Spinal cord (tissue), 10 donors: Measurements from ENCODE around the gene ARAP1. TPM values are rescaled to one million over a fixed set of nuclear protein-coding genes. Genes with fewer than 3 reads are reported as not detected.

Experiments used
- DNase-seq, 6 donors: peaks; one replicate each; pipeline versions ENCODE4 v3.0.0 to v3.0.0-alpha.2; 2013 to 2015; ENCODE audit warnings: low spot score in 6 of 6, low read depth in 4 of 6
- H3K27ac ChIP-seq: one replicate; pipeline ENCODE4 v1.5.1; 2013; ENCODE audit warnings: low read depth, low read length, control low read depth
- H3K27me3 ChIP-seq: one replicate; pipeline ENCODE4 v1.6.1; 2013; ENCODE audit warnings: low read length; ENCODE audit not compliant: control insufficient read depth, insufficient read depth
- H3K36me3 ChIP-seq: one replicate; pipeline ENCODE4 v1.6.1; 2013; ENCODE audit warnings: low read length; ENCODE audit not compliant: control insufficient read depth, insufficient read depth
- H3K4me1 ChIP-seq: one replicate; pipeline ENCODE4 v1.6.1; 2013; ENCODE audit warnings: low read length; ENCODE audit not compliant: control insufficient read depth, insufficient read depth
- H3K4me3 ChIP-seq: one replicate; pipeline ENCODE4 v1.5.1; 2013; ENCODE audit warnings: low read depth, low read length, control low read depth
- H3K9me3 ChIP-seq: one replicate; pipeline ENCODE4 v1.6.1; 2013; ENCODE audit warnings: low read length; ENCODE audit not compliant: control insufficient read depth, insufficient read depth
- WGBS: methylation state at CpG from one replicate; pipeline ENCODE4 v1.1.5; 2013; ENCODE audit warnings: missing lambda C conversion rate; ENCODE audit not compliant: insufficient coverage; 5-methylcytosine and 5-hydroxymethylcytosine counted together
- polyA plus RNA-seq, 2 donors: library from polyadenylated mRNA; unstranded; fragments of 120-200 nt; gene quantifications; one replicate each; pipeline ENCODE4 v1.2.1, GENCODE V29; 2013; ENCODE audit not compliant: insufficient read length in 2 of 2
- total RNA-seq, 2 donors: library from RNA; depleted of rRNA in 1 of 2; stranded (reverse); fragments of 120-200 nt in 1 of 2; fragments of >200 nt in 1 of 2; gene quantifications; one replicate each; pipeline versions ENCODE4 v1.2.3 to v1.2.4, GENCODE V29; 2013 to 2014
- donor health status: healthy.

Gene ARAP1
- total and polyA plus RNA-seq, 4 donors = 44.8 to 79.2 (median 52.1) TPM

- peaks cover 59% of the 10 kb centered on the region for H3K4me1 ChIP-seq
- H3K4me3 ChIP-seq = no peak overlapping the region
- no peak overlapping the region for H3K27ac ChIP-seq
Observed at GRCh38 chr11:72719551-72719950, 32.7 kb downstream of the ARAP1 start.

GRCh38 chr11:72719144-72719543 lies 33.1 kb downstream of the ARAP1 start:
- no peaks in the 10 kb centered on the region for H3K27me3 ChIP-seq
- H3K36me3 ChIP-seq = peaks cover 31% of the 10 kb centered on the region
- no peak for DNase-seq
- no peaks in the 10 kb centered on the region for H3K9me3 ChIP-seq
- H3K4me1 ChIP-seq = peaks cover 59% of the 10 kb centered on the region
- 58% methylated on average over 2 of the region's 2 CpGs for WGBS
- H3K4me3 ChIP-seq = no peak overlapping the region
- no peak overlapping the region for H3K27ac ChIP-seq

More at GRCh38 chr11:72719551-72719950, 32.7 kb downstream of the ARAP1 start:
- no peaks in the 10 kb centered on the region for H3K9me3 ChIP-seq
- H3K27me3 ChIP-seq = no peaks in the 10 kb centered on the region
- H3K36me3 ChIP-seq = peaks cover 31% of the 10 kb centered on the region
- no peak for DNase-seq
- WGBS = 86% methylated on average over 4 of the region's 4 CpGs

GRCh38 chr11:72718101-72718501 lies 34.1 kb downstream of the ARAP1 start:
- DNase-seq = no peak
- H3K4me3 ChIP-seq = no peak overlapping the region
- peaks cover 30% of the 10 kb centered on the region for H3K36me3 ChIP-seq
- H3K9me3 ChIP-seq = no peaks in the 10 kb centered on the region
- 89% methylated on average over 9 of the region's 9 CpGs for WGBS
- H3K27me3 ChIP-seq = no peaks in the 10 kb centered on the region
- peaks cover 56% of the 10 kb centered on the region for H3K4me1 ChIP-seq
- no peak overlapping the region for H3K27ac ChIP-seq

GRCh38 chr11:72716788-72717435 lies 35.3 kb downstream of the ARAP1 start:
- H3K27ac ChIP-seq = no peak overlapping the region
- H3K9me3 ChIP-seq = no peaks in the 10 kb centered on the region
- H3K4me1 ChIP-seq = peaks cover 56% of the 10 kb centered on the region
- no peak for DNase-seq
- peaks cover 42% of the 10 kb centered on the region for H3K36me3 ChIP-seq
- 65% methylated on average over 14 of the region's 14 CpGs for WGBS
- H3K27me3 ChIP-seq = no peaks in the 10 kb centered on the region
- H3K4me3 ChIP-seq = no peak overlapping the region

GRCh38 chr11:72716290-72716689 lies 35.9 kb downstream of the ARAP1 start:
- 16% methylated on average over 7 of the region's 7 CpGs for WGBS
- H3K36me3 ChIP-seq = peaks cover 43% of the 10 kb centered on the region
- H3K4me1 ChIP-seq = peaks cover 52% of the 10 kb centered on the region
- no peaks in the 10 kb centered on the region for H3K27me3 ChIP-seq
- no peak overlapping the region for H3K4me3 ChIP-seq
- no peaks in the 10 kb centered on the region for H3K9me3 ChIP-seq
- DNase-seq = peak in 4 of 6 donors; percentile 38 to 91 (median 72)
- no peak overlapping the region for H3K27ac ChIP-seq

- no peaks in the 10 kb centered on the region for H3K9me3 ChIP-seq
- H3K36me3 ChIP-seq = peaks cover 63% of the 10 kb centered on the region
- no peak overlapping the region for H3K27ac ChIP-seq
- H3K27me3 ChIP-seq = no peaks in the 10 kb centered on the region
- WGBS = 37% methylated on average over 9 of the region's 10 CpGs
- DNase-seq = no peak
- peaks cover 36% of the 10 kb centered on the region for H3K4me1 ChIP-seq
- H3K4me3 ChIP-seq = no peak overlapping the region
Observed at GRCh38 chr11:72712841-72713240, 39.4 kb downstream of the ARAP1 start.

- Histone ChIP-seq H3K4me1 (peaks cover 33% of the 10 kb centered on the region), H3K4me3 (no peak overlapping the region), H3K27me3 (no peaks in the 10 kb centered on the region), H3K27ac (no peak overlapping the region), H3K36me3 (peaks cover 65% of the 10 kb centered on the region), H3K9me3 (no peaks in the 10 kb centered on the region)
- 34% methylated on average over 16 of the region's 26 CpGs for WGBS
- DNase-seq = peak in 1 of 6 donors; percentile 38
Observed at GRCh38 chr11:72712168-72712751, 39.9 kb downstream of the ARAP1 start.

GRCh38 chr11:72711141-72711540 lies 41.1 kb downstream of the ARAP1 start:
- H3K9me3 ChIP-seq = no peaks in the 10 kb centered on the region
- H3K4me1 ChIP-seq = peaks cover 22% of the 10 kb centered on the region
- peaks cover 68% of the 10 kb centered on the region for H3K36me3 ChIP-seq
- no peak for DNase-seq
- H3K27ac ChIP-seq = no peak overlapping the region
- 89% methylated on average over 7 of the region's 9 CpGs for WGBS
- no peak overlapping the region for H3K4me3 ChIP-seq
- H3K27me3 ChIP-seq = no peaks in the 10 kb centered on the region

GRCh38 chr11:72710278-72710677 lies 41.9 kb downstream of the ARAP1 start:
- Histone ChIP-seq H3K4me3 (no peak overlapping the region), H3K4me1 (peaks cover 21% of the 10 kb centered on the region), H3K36me3 (peaks cover 75% of the 10 kb centered on the region), H3K9me3 (no peaks in the 10 kb centered on the region), H3K27me3 (no peaks in the 10 kb centered on the region), H3K27ac (no peak overlapping the region)
- no peak for DNase-seq
- 98% methylated on average over 11 of the region's 11 CpGs for WGBS
